ENCODE measurements around the gene WRNIP1. TPM values are rescaled to one million over a fixed set of nuclear protein-coding genes. Genes with fewer than 3 reads are reported as not detected.

Gene WRNIP1
- total and polyA plus RNA-seq, 2 of the 8 experiments (the other 6 are each of a cell fraction or from before 2014, with no cell fraction given): 38.2 to 39.2 TPM

DNA sequence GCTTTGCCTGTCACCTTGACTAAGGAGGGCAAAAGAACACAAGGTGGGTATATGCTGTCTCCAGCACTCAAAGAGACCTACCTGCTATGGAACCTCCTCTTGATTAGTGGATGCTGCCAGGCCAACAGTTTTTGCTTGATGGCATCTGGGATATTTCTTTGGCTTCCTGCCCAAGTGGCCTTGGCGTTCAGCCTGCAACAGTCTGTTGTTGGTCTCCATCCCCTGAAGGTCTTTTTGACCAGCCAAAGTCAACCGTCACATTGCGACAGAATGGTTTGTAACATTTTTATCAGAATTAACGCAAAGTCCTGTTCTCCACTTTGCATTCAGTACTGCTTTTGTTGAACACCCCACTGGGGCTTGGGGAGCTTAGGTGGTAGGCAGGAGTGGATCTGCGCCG lies 39.3 kb downstream of the WRNIP1 start:
- no peak for FAIRE-seq
- 93% methylated on average over 6 of the region's 6 CpGs; no CpG with 5 or more reads in 1 of the 2 experiments for WGBS, 2 experiments (ENCODE audit: extremely low coverage in 1 of 2, insufficient coverage in 1 of 2, insufficient read length in 1 of 2, insufficient replicate concordance in 2 of 2, low coverage in 1 of 2, low lambda C conversion rate in 2 of 2, missing lambda C conversion rate in 1 of 2)
- CTCF ChIA-PET (ENCODE audit: partially characterized antibody): interaction anchor here (1.0 to 3.7 kb wide), 2 partner anchors 13 to 28 kb away, joined by 3 to 21 read pairs; no protein-coding TSS in a partner anchor

More for the DNA sequence above, 39.3 kb downstream of the WRNIP1 start:
- Histone ChIP-seq H2BK120ac (replicated peaks; ENCODE audit: low read depth, low read length) (no peak overlapping the region), H3K79me1 (ENCODE audit: low read depth, low read length) (0 out of 2 replicates have a peak, but pooled peaks cover 2% of the 10 kb centered on the region), H3K79me2 (ENCODE audit: control insufficient read depth in 1 of 2, insufficient read depth in 2 of 2, low read length in 2 of 2) (no peaks in the 10 kb centered on the region), H2BK12ac (ENCODE audit: low read depth, low read length) (no peak overlapping the region), H4K8ac (ENCODE audit: extremely low read depth, insufficient read depth, low read length) (no peak overlapping the region), H3K9ac (replicated peaks in 1 of 4; ENCODE audit: extremely low read depth in 1 of 4, low read depth in 3 of 4, low read length in 3 of 4) (no peak overlapping the region), H3K4me3 (ENCODE audit: extremely low read depth in 1 of 4, insufficient read depth in 2 of 4, low read depth in 3 of 4, low read length in 4 of 4) (no peak overlapping the region), H2AFZ (ENCODE audit: low read length) (no peak overlapping the region), H3K36me3 (ENCODE audit: control insufficient read depth in 2 of 4, insufficient read depth in 4 of 4, low read length in 3 of 4) (no peaks in the 10 kb centered on the region), H2AK5ac (ENCODE audit: low read depth, low read length) (no peak overlapping the region), H3K56ac (replicated peaks; ENCODE audit: insufficient read length, low read depth, low read length) (no peak overlapping the region), H3K4me2 (ENCODE audit: insufficient read depth in 1 of 2, low read depth in 2 of 2, low read length in 2 of 2) (no peak overlapping the region), H3K23me2 (ENCODE audit: low read depth, low read length) (no peaks in the 10 kb centered on the region; the same call in 1 of the 2 replicates), H4K91ac (replicated peaks; ENCODE audit: insufficient read length, low read length) (no peak overlapping the region), H3K14ac (ENCODE audit: insufficient read length) (no peak overlapping the region), H3K9me3 (ENCODE audit: insufficient read depth in 2 of 2, low read depth in 1 of 2, low read length in 1 of 2) (no peaks in the 10 kb centered on the region), H3K27me3 (replicated peaks in 1 of 4; ENCODE audit: control insufficient read depth in 3 of 4, extremely low read depth in 1 of 4, insufficient read depth in 3 of 4, low read length in 3 of 4) (no peaks in the 10 kb centered on the region), H3K4me1 (replicated peaks in 1 of 4; ENCODE audit: control insufficient read depth in 3 of 4, insufficient read depth in 4 of 4, low read length in 3 of 4) (peaks cover 0 to 5% (median 2%) of the 10 kb centered on the region in 4 experiments; a peak in 2 of 7 replicates), H4K20me1 (replicated peaks in 1 of 2; ENCODE audit: control insufficient read depth in 1 of 2, insufficient read depth in 2 of 2, low read length in 2 of 2) (no peaks in the 10 kb centered on the region), H3K27ac (ENCODE audit: low read depth, low read length) (no peak overlapping the region), H3K4ac (replicated peaks; ENCODE audit: insufficient read length, low read depth, low read length) (no peak overlapping the region), H4K5ac (ENCODE audit: insufficient read length, low read depth, low read length) (no peak overlapping the region), H3K23ac (ENCODE audit: insufficient read length) (no peak overlapping the region), H2BK15ac (ENCODE audit: low read length) (no peak overlapping the region), H3K18ac (ENCODE audit: extremely low read depth, low read length) (no peak overlapping the region), H2BK20ac (ENCODE audit: low read length) (no peak overlapping the region), H2BK5ac (ENCODE audit: low read depth, low read length) (no peak overlapping the region)
- POLR2A ChIA-PET (ENCODE audit: partially characterized antibody): no interaction called here
- no peak for DNase-seq (ENCODE audit: low read depth in 1 of 2, low spot score in 2 of 2)
- TF ChIP-seq ZNF274 (IDR thresholded peaks at IDR 0.05; ENCODE audit: borderline replicate concordance, extremely low read depth, low read length) (no peak), NANOG (IDR thresholded peaks at IDR 0.05; ENCODE audit: insufficient read depth, low read depth, low read length, poor library complexity, severe bottlenecking) (no peak)

Measured in H1 (cell line).